HG03565 (cell line): Measurements from ENCODE around the gene ATF5.

Experiments
- ATAC-seq: cut with Tn5 transposase; IDR thresholded peaks from one replicate; pipeline ENCODE4 v1.9.1; 2021; ENCODE audit warnings: mild to moderate bottlenecking, moderate library complexity; ENCODE audit not compliant: unreplicated experiment

ATF5 gene, protein sequence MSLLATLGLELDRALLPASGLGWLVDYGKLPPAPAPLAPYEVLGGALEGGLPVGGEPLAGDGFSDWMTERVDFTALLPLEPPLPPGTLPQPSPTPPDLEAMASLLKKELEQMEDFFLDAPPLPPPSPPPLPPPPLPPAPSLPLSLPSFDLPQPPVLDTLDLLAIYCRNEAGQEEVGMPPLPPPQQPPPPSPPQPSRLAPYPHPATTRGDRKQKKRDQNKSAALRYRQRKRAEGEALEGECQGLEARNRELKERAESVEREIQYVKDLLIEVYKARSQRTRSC

GRCh38 chr19:49929121-49929610 lies at the start of gene ATF5, which contains the start of gene NUP62:
ATF5 (plus strand) TSS chr19:49929205; CDS start chr19:49930851, 1,646 bp downstream.
NUP62 (minus strand) TSS chr19:49929504; CDS start chr19:49909807, 19,697 bp downstream.
- peak; percentile 26 for ATAC-seq

DNA sequence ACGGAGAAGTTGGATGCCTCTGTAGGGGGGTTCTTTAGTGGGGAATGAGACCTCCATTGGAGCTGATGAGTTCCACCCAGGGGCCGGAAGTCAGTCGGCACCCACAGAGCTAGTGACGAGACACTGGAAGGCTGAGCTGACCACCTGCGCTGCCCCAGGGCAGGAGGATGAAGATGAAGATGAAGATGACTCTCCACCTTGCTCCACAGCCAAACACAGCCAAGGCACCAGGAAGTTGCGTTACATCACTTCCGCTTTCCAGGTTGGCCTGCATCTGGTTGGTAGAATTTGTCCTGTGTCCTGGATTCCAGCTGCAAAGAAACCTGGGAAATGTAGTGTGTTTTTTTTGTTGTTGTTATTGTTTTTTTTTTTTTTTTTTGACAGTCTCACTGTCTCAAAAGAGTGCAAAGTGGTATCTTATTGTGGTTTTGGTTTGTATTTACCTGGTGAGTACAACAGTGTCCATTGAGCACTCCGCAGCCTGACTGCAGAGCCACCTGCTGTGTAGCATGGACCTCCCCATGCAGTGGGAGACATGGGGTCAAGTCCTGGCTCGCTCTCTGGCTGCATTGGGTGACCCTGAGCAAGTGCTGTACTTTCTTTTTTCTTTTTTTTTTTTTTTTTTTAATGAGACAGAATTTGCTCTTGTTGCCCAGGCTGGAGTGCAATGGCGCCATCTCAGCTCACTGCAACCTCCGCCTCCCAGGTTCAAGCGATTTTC lies 49.6 kb upstream of the ATF5 start:
- no peak for ATAC-seq

GRCh38 chr19:49880162-49880869 lies 48.7 kb upstream of the ATF5 start:
- no peak for ATAC-seq

- no peak for ATAC-seq
Measured at GRCh38 chr19:49881186-49881585, 47.8 kb upstream of the ATF5 start.

- no peak for ATAC-seq
Measured at GRCh38 chr19:49881672-49882394, 47.2 kb upstream of the ATF5 start.

DNA sequence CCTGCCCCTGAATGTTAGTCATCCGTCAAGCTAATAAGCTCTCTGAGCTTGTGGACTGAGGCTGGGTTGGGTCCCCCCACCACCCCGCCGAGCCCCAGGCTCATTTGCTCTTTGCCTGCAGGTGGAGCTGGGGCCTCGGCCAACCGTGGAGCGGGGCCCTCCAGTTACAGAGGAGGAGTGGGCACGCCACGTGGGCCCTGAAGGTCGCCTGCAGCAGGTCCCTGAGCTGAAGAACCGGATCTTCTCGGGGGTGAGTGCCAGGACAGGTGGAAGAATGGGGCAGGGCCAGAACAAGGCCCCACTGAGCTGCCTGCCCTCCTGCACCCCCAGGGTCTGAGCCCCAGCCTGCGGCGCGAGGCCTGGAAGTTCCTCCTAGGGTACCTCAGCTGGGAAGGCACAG lies 46.4 kb upstream of the ATF5 start:
- ATAC-seq, result no peak

- ATAC-seq, result no peak
Measured at GRCh38 chr19:49883094-49883493, 45.9 kb upstream of the ATF5 start.

DNA sequence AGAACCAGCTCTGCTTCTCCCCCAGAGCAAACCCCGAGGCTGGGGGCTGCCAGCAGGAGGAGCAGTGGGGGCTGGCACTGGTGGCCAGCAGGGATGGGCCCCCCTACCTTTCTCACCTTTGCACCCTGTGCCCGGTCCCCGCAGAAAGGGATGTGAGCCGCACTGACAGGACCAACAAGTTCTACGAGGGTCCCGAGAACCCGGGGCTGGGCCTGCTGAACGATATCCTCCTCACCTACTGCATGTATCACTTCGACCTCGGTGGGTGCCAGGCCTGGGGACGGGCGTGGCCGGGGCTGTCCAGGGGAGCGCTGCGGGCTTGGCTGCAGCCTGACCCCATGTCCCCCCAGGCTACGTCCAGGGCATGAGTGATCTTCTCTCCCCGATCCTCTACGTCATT lies 44.9 kb upstream of the ATF5 start:
- ATAC-seq, result no peak

DNA sequence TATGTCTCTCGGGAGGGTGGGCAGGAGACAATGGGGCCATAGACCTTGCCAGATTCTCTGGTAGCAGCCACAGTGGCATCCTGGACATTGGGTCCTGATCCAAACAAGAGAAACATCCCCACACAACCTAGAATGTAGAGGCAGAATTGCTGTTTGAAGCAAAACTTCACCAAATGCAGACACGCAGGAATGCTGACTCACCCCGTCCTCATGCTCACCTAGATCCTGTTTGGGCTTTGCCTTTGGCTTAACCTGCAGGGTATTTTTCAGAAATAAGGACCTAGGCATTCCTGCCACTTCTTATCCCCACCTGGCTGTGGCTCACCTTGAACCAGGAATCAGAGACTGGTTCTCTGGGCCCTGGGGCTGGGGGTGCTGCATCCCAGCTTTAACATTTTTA lies 44.2 kb upstream of the ATF5 start:
- no peak for ATAC-seq

GRCh38 chr19:49887037-49887664 lies 41.9 kb upstream of the ATF5 start:
- no peak for ATAC-seq

DNA sequence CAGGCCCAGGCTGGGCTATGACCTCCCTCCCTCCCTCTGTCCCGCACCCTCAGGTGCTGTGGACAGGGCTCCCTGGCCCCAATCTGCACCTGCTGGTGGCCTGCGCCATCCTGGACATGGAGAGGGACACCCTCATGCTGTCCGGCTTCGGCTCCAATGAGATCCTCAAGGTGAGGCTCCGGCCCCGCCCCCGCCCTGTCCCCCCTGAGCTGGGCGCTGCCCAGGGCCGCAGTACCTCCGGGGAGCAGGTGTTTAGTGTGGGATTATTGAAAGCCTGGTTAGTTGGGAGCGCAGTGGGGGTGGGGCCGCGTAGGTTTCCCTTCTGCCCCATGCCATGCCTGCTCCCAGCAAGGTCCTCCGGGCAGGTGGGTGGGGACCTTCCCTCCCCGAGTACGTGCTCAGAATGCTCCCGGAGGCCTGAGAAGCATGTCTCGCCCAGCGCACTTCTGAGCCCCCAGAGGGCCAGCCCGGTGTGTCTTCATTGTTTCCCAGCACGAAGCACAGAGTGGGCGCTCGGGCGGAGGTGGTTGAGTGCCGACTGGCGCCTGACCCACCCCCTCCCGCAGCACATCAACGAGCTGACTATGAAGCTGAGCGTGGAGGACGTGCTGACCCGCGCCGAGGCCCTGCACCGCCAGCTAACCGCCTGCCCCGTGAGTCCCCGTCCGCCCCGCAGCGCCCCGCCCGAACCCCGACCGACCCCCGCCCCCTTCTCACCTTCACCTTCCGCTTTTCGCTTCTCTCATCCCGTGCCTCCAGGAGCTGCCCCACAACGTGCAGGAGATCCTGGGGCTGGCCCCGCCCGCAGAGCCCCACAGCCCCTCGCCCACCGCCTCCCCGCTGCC lies 41.1 kb upstream of the ATF5 start:
- ATAC-seq, result no peak

DNA sequence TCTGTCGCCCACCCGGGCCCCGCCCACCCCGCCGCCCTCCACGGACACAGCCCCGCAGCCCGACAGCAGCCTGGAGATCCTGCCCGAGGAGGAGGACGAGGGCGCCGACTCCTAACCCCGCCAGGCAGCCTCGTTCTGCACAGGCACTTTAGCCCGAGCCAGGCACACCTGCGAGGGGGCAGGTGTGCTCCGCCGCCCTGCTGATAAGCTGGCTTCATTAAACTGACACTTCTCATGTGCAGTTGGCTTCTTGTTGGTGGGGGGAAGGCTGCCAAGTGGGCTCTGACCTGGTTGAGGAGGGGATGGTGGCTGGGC lies 40.5 kb upstream of the ATF5 start:
- no peak for ATAC-seq

DNA sequence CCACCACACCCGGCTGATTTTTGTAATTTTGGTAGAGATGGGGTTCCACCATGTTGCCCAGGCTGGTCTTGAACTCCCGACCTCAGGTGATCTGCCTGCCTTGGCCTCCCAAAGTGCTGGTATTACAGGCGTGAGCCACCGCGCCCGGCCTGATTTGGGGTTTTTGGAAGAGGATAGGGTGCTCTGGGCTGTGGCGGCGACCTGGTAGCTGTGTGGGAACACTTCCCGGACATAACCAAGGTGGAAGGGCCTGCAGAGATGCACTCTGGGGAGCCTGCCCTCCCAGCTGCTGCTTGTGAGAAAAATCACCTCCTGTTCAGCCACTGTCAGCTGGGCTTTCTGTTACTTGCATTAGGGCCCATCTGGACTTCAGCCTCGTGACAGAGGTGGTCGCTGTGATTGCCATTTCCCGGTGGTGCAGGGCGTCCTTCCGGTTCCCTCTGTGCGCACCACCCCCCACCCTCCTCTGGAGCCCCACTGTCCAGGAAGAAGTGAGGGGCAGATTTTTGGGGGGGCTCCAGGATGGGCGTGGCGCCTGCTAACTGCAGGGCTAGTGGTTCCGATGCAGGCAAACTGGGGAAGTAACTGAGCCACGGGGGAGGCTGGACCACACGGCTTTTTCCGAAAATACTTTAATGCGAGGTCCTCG lies 39.8 kb upstream of the ATF5 start:
- no peak for ATAC-seq

GRCh38 chr19:49889687-49890348 lies 39.2 kb upstream of the ATF5 start:
- ATAC-seq, result no peak

DNA sequence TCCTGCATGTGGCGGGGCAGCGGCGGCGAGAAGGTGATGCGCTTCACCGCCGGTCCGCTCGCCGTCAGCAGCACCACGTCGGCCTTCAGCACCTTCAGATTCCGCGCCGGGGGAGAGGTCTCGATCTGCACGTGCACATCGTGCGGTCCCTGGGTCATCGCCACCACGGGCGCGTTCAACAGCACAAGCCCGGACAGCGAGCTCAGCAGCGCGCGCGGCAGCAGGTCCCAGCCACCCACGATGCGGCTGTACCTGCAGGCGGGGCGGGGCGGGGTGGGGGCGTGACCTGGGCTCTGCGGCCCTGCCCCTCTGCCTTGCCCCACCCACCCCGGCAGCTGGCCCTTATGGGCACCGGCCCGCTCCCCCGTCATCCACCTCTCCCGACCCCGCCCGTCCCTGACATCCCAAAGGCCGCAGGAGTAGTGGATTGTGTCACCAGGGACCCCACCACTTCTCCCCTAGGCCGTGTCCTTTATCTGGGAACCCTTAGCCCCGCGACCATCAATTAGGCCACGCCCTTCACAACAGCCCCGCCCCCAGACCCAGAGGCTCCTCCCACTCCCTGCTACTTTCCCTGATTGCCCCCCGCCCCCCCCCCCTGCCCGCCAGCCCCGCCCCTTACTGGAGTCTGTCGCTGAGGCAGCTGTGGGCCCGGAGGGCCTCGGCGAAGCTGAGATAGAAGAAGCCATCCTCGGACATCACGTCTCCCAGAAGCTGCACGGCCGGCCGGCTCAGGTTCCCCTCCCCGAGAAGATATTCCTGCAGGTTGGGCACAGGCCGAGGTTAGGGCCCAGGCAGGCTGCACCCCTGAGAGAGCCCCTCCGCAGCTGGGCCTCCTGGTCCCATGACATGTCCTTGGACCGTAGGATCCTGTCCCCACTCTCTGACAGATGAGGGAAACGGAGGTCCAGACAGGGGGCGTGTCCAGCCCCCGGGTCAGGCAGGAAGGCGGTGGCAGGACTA lies 38.4 kb upstream of the ATF5 start:
- no peak for ATAC-seq

- no peak for ATAC-seq
Measured at GRCh38 chr19:49891393-49891792, 37.6 kb upstream of the ATF5 start.

DNA sequence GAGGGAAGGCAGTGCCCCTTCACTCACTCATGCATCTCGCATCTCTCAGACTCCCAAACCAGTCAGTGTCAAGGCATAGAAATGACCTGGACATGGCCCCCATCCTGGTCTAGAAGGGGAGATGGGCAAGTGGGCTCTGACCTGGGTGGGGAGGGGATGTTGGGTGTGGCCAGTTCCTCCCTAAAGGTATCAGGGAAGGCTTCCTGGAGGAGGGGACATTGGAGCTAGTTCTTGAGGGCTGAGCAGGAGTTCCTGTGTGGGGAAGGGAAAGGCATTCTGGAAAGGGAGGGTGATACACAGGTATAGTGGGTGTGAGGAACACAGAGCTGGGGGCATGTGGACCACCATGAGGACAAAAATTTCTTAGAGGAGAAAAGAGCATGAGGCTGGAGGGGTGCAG lies 36.3 kb upstream of the ATF5 start:
- ATAC-seq, result no peak
